Gastroesophageal sphincter (tissue), 4 donors: Measurements from ENCODE around the gene ADAMTSL2. TPM values are rescaled to one million over a fixed set of nuclear protein-coding genes. Genes with fewer than 3 reads are reported as not detected.

ENCODE experiments used
- ATAC-seq: fragments of 150-250 bp; one replicate; pipeline ENCODE4 v1.9.1; 2016; ENCODE audit warnings: mild to moderate bottlenecking, moderate library complexity
- H3K27ac ChIP-seq, 4 donors: fragments of 200-600 bp; sonication (generic) in 3 of 4; 1 replicate in 3 of 4; 2 replicates in 1 of 4; pipeline ENCODE4 v1.5.1; 2016 to 2019
- H3K27me3 ChIP-seq: fragments of 200-600 bp; sonication (generic); one replicate; pipeline ENCODE4 v1.5.1; 2019
- H3K36me3 ChIP-seq, 2 donors: fragments of 200-600 bp; sonication (generic); one replicate each; pipeline ENCODE4 v1.5.1; 2019; ENCODE audit warnings: control low read depth in 1 of 2
- H3K4me1 ChIP-seq, 3 donors: fragments of 200-600 bp; sonication (generic); 1 replicate in 2 of 3; 2 replicates in 1 of 3; pipeline ENCODE4 v1.5.1; 2016 to 2019; ENCODE audit warnings: control low read depth in 2 of 3
- H3K4me3 ChIP-seq, 2 donors: fragments of 200-600 bp; sonication (generic); one replicate each; pipeline ENCODE4 v1.5.1; 2019; ENCODE audit warnings: mild to moderate bottlenecking in 1 of 2, moderate library complexity in 1 of 2
- H3K9me3 ChIP-seq, 3 donors: fragments of 200-600 bp; sonication (generic); one replicate each; pipeline ENCODE4 v1.5.1; 2017 to 2019; ENCODE audit warnings: control low read depth in 2 of 3
- EP300 ChIP-seq: sonication (generic); formaldehyde crosslinking; IDR thresholded peaks from one replicate; pipeline ENCODE4 v1.6.1; 2017; ENCODE audit warnings: antibody characterized with exemption, mild to moderate bottlenecking
- POLR2A ChIP-seq, 2 donors: fragments of 450-650 bp; IDR thresholded peaks; one replicate each; pipeline ENCODE4 v1.6.1; 2017; ENCODE audit warnings: antibody characterized with exemption in 2 of 2, mild to moderate bottlenecking in 2 of 2, moderate library complexity in 1 of 2
- POLR2AphosphoS5 ChIP-seq: sonication (generic); formaldehyde crosslinking; IDR thresholded peaks from one replicate; pipeline ENCODE4 v1.6.1; 2017; ENCODE audit warnings: antibody characterized with exemption
- WGBS, 2 donors: methylation state at CpG; one replicate each; pipeline ENCODE4 v1.1.5; 2018; ENCODE audit warnings: low coverage in 1 of 2; 5-methylcytosine and 5-hydroxymethylcytosine counted together
- total RNA-seq, 4 donors: library from RNA; depleted of rRNA; stranded (reverse); fragments of >200 nt; gene quantifications; one replicate each; pipeline ENCODE4 v1.1.0, GENCODE V29; 2016
- TF ChIP-seq, protein P1 (sequence below), 4 experiments: fragments of 200-600 bp in 2 of 4; fragments of 450-650 bp in 2 of 4; sonication (generic) in 1 of 4; IDR thresholded peaks; one replicate each; pipeline ENCODE4 v1.5.1; 2017 to 2019; ENCODE audit warnings: antibody characterized with exemption in 4 of 4, mild to moderate bottlenecking in 2 of 4, moderate library complexity in 2 of 4

The ADAMTSL2 gene
- total RNA-seq, 4 donors from 2014 or later = 2.0 to 5.8 (median 3.1) TPM

DNA sequence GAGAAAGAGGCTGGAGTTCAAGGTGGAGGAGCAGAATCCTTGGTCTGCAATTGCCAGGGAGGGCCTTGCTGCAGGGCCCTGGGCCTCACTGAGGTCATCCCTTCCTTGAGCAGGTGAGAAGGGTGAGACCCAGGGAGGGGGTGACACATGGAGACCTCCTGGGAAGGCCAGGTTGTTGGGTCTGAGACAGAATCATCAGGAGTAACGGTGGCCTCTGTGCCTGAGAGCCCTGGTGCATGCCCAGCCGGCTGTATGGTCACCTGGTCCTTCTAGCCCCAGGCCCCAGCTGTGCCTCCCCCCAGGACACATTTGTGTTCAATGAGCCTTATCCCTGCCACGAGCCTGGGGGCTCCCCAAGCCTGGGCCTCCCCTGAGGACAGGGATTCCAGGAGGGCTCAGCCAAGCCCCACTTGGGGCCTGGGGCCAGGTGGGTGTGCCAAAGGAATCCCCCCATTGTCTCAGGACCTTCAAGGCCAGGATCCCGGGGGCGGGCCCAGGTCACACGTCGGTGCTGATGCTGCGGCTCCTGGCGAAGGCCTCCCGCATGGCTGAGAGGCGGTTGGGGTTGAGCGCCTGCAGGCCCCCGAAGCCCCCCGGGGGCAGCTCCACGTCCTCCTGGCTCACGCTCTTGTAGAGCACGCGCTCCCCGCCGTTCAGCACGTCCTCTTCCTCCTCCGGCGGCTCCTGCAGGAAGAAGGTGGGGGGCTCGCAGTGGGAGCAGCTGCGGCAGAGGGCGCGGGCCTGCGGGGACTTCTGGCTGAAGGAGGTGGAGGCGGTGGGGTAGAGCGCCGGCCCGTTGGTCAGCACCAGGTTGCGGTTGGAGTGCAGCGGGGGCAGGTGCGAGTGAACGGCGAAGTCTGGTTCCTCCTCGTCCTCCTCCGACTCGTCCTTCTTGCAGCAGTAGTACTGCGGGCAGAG, 44.3 kb downstream of the ADAMTSL2 start:
- no peaks in the 10 kb centered on the region for H3K36me3 ChIP-seq
- no CpG with 5 or more reads among the region's 41 CpGs for WGBS, 2 donors
- H3K9me3 ChIP-seq = no peaks in the 10 kb centered on the region
- peaks cover 41% of the 10 kb centered on the region for H3K27me3 ChIP-seq
- no peak for ATAC-seq
- TF ChIP-seq POLR2AphosphoS5 (no peak), EP300 (no peak), POLR2A (IDR thresholded peaks at IDR 0.05) (no peak)
- TF ChIP-seq, protein P1, sequence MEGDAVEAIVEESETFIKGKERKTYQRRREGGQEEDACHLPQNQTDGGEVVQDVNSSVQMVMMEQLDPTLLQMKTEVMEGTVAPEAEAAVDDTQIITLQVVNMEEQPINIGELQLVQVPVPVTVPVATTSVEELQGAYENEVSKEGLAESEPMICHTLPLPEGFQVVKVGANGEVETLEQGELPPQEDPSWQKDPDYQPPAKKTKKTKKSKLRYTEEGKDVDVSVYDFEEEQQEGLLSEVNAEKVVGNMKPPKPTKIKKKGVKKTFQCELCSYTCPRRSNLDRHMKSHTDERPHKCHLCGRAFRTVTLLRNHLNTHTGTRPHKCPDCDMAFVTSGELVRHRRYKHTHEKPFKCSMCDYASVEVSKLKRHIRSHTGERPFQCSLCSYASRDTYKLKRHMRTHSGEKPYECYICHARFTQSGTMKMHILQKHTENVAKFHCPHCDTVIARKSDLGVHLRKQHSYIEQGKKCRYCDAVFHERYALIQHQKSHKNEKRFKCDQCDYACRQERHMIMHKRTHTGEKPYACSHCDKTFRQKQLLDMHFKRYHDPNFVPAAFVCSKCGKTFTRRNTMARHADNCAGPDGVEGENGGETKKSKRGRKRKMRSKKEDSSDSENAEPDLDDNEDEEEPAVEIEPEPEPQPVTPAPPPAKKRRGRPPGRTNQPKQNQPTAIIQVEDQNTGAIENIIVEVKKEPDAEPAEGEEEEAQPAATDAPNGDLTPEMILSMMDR (IDR thresholded peaks at IDR 0.05) = no peak
- no peak overlapping the region for H3K4me3 ChIP-seq
- H3K27ac ChIP-seq = no peak overlapping the region
- peaks cover 0 to 2% (median 0%) of the 10 kb centered on the region in 3 donors for H3K4me1 ChIP-seq

DNA sequence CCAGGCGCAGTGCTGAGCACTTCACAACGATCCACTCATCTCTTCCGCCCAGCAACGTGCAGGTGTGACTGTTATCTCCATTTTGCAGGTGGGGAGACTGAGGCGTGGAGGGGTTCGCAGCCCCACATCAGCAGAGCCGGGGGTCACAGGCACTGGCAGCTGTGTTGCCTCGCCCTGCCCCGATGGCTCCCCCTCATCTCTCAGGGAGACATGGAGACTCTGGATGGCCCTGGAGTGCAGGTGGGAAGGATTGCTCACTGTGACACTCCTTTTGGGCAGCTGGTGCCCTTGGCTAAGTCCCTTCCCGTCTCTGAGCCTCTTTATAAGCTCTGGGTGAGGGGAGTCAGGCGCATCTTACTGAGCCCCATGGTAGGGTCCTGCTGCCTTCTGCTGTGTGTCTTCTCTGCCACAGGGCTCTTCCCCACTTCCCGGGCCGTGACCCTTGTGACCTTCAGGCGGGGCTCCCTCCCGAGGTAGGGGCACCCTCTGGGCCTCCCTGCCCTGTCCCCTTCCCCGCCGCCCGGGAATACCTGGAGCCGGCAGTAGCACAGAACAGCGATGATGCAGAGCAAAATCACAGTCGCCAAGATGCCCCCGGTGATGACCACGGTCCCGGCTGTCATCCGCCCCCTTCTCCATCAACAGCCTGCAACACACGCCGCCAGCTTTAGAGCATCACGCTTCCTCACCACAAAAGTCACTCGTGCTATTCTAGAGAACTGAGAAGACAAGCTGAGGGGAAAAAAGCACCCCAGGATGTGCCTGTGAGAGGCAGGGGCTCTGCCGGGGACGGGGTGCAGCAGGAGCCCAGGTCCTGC, 45.3 kb downstream of the ADAMTSL2 start:
- TF ChIP-seq POLR2AphosphoS5 (no peak), POLR2A (IDR thresholded peaks at IDR 0.05) (no peak), EP300 (no peak)
- TF ChIP-seq, protein P1 (IDR thresholded peaks at IDR 0.05) = no peak
- Histone ChIP-seq H3K27ac (no peak overlapping the region), H3K4me3 (no peak overlapping the region), H3K9me3 (no peaks in the 10 kb centered on the region), H3K27me3 (peaks cover 51% of the 10 kb centered on the region), H3K36me3 (no peaks in the 10 kb centered on the region), H3K4me1 (peaks cover 0 to 9% (median 0%) of the 10 kb centered on the region in 3 donors)
- no peak for ATAC-seq
- WGBS, 2 donors = 83 to 89% methylated on average over 2 to 7 of the region's 31 CpGs

DNA sequence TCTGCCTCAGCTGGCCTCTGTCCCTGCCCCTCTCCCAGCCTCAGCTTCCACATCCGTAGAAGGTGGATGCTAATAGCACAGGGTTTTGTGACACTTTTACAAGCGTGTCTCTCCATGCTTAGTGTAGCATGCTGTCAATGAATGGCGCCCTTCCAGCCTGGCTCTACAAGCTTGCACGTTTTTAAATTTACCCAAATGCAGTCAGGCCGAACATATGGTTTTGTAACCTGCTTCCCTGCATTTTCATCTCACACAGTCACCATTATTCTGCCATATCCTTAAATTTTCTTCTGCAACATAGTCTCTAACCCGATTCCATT, 45.9 kb downstream of the ADAMTSL2 start:
- no peaks in the 10 kb centered on the region for H3K9me3 ChIP-seq
- no peak overlapping the region for H3K27ac ChIP-seq
- H3K27me3 ChIP-seq = peaks cover 56% of the 10 kb centered on the region
- H3K36me3 ChIP-seq = no peaks in the 10 kb centered on the region
- 69 to 74% methylated on average over 5 to 6 of the region's 6 CpGs for WGBS, 2 donors
- H3K4me3 ChIP-seq = no peak overlapping the region
- no peak for ATAC-seq
- no peak for TF ChIP-seq EP300
- H3K4me1 ChIP-seq = peaks cover 0 to 15% (median 0%) of the 10 kb centered on the region in 3 donors

DNA sequence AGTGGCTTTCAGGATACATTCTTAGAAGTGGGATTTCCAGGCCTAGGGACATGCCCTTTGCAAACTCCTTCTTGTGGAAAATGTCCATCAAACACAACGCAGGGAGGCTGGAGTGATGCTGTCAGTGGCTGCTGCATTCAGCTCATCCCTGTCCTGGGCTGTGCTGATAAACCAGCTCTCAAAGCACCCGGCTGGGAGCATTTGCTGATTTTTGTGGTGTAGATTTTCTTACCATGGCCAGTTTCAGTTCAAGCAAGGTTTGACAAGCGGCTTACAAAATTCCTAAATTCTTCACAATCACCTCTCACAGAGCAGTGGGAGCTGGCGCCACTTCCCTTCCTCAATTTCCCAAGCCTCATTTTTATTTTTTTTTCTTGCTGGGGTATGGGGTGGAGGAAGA, 46.5 kb downstream of the ADAMTSL2 start:
- Histone ChIP-seq H3K4me1 (peaks cover 0 to 21% (median 0%) of the 10 kb centered on the region in 3 donors), H3K9me3 (no peaks in the 10 kb centered on the region), H3K36me3 (no peaks in the 10 kb centered on the region), H3K4me3 (no peak overlapping the region), H3K27me3 (peaks cover 56% of the 10 kb centered on the region), H3K27ac (no peak overlapping the region)
- WGBS, 2 donors = 85% methylated on average over 3 of the region's 4 CpGs; no CpG with 5 or more reads in 1 of the 2 donors
- no peak for TF ChIP-seq POLR2A (IDR thresholded peaks at IDR 0.05)
- TF ChIP-seq, protein P1 (IDR thresholded peaks at IDR 0.05) = no peak
- TF ChIP-seq POLR2AphosphoS5 = no peak
- no peak for TF ChIP-seq EP300
- ATAC-seq = no peak

DNA sequence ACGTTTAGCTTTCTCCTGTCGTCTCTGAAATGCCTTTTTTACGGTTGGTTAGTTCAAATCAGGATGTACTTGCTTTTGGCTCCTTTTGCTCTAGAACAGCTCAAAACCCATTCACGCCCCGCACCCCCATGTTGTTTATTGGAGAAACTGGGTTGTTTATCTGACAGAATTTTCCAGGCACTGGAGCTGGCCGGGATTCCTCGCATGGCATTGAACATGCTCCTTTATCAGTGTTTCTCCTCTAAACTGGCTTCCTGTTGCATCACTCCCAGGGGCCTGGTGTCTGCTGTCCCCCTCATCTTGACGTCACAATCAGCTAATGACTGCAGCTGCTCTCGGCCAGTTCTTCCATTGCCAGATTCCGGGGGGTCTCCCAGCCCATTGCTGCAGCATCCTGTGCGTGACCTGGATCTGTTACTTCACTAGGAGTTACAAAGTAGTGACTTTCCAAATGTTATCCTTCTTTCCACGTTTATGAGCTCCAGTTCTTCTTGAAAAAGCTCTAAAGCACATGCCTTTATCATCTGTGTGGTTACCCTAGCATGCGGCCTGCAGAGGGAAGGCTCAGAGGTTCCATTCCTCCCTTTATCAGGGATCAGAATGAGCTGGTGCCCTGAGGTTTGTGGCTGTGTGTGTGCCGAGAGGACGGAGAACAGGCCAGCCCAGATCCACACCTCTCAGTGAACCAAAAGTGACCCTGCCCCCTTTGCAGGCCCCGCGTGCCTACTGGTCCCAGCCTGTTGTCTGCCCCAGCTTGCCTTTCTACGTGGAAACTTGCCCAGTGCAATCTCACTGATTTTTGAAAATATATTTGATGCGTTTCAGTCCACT, 47.2 kb downstream of the ADAMTSL2 start:
- Histone ChIP-seq H3K36me3 (no peaks in the 10 kb centered on the region), H3K4me1 (peaks cover 0 to 22% (median 0%) of the 10 kb centered on the region in 3 donors), H3K27me3 (peaks cover 59% of the 10 kb centered on the region), H3K4me3 (no peak overlapping the region), H3K27ac (no peak overlapping the region), H3K9me3 (no peaks in the 10 kb centered on the region)
- no peak for ATAC-seq
- WGBS, 2 donors = 76% methylated on average over 8 to 15 of the region's 19 CpGs
- TF ChIP-seq, protein P1 (IDR thresholded peaks at IDR 0.05) = no peak
- no peak for TF ChIP-seq POLR2A (IDR thresholded peaks at IDR 0.05)
- no peak for TF ChIP-seq EP300
- TF ChIP-seq POLR2AphosphoS5 = no peak
